8988T (cell line): ENCODE measurements around the gene GEMIN4.
"Not testable (repeated sequence)": the region's sequence is repeated elsewhere in the genome, so short reads cannot be mapped to it uniquely, and the experiment has no call there.

Experiments used
- DNase-seq: peaks from one replicate; pipeline ENCODE4 v3.0.0; 2011

The GEMIN4 gene

DNA sequence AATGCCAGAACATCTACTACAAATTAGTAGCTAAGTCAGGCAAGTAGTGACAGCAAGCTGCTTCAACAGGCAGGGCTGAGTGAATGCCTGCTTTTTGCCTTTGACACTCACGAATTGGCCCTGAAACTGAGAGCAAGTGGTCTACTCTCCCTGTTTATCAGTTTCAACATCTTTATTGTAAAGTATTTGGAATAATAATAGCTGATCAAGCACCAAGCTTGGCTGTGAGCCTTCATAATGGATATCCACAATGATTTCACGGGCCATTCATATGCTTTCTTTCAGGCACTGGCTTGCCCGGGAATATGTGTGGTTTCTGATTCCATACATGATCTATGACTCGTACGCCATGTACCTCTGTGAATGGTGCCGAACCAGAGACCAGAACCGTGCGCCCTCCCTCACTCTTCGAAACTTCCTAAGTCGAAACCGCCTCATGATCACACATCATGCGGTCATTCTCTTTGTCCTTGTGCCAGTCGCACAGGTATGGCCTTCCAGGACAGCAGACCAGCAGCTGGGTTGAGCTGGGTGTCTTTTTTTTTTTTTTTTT, 14.4 kb downstream of the GEMIN4 start:
- no peak for DNase-seq

DNA sequence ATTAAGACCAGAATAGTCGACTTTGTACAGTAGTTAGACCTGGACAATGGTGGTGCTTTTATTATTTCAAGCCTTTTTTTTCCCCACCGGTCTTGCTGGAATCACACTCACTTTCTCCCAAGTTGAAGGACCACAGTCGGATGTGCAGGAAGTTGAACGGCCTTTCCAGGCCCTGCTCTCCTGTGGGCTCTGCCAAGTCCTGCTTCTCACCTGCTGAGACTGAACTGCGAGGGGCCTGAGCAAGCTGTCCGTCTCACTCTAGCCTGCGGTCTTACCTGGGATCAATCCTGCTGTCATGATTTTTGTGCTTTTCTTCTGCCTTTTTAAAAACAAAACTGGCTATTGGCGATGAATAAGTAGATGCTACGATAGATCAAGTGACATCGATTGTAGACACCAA, 18.3 kb downstream of the GEMIN4 start:
- DNase-seq = no peak

DNA sequence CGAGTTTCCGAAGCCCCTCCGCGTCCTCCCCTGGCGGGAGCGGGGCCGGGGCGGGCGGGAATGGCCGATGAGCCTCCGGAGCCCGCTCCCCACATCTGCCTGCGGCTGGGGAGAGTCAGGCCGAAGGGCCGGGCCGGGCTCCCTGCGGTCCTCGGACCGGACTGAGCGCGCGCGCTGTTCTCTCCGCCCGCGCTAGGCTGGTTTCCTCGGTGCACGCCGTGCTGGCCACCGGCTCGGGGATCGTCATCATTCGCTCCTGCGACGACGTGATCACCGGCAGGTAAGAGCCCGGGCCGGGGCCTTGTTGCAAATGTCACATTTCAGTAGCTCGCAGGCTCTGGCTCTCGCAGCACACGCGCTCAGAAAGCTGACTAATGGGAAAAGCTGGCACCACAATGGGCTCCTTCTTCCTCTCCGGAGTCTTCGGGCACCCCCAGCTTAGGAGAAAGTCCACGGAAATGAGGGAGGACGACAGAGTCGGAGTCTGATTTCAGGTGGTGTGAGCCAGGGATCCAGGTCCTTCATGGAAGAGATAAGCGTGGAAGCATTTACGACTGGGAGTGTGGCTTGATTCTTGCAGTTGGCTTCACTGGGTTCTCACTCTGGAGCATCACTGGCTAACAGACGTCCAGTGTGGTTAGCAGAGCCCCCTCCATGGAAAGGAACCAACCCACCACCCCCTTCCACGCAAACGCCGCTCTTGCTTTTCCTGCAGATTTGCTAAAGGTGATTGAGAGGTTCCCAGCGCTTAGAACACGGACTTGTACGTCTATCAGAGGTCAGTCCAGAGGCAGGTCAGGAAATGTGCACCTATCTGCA, 19.0 kb downstream of the GEMIN4 start:
- no peak for DNase-seq

GRCh38 chr17:732067-732901, 19.8 kb downstream of the GEMIN4 start, which contains the start of gene TLCD3A:
TSS of gene TLCD3A (plus strand) at chr17:732596. CDS start at chr17:732648, 52 bp downstream.
- DNase-seq = peak; percentile 71

DNA sequence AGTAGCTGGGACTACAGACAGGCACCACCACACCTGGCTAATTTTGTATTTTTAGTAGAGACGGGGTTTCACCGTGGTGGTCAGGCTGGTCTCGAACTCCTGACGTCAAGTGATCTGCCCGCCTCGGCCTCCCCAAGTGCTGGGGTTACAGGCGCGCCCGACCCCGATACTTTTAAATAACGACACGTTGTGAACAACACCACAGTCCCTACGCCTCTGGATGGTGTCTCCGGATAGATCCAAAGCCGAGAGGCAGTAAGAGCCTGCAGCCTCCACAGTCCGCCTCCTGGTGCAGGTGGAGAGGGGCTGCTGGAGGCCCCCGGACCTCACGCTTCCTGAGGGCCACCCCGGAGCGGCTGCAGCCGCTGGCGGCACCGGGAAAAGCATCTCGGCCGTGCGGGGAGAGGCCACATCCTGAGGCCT, 20.4 kb downstream of the GEMIN4 start:
- no peak for DNase-seq

GRCh38 chr17:728911-729310, 23.2 kb downstream of the GEMIN4 start:
- DNase-seq = no peak

DNA sequence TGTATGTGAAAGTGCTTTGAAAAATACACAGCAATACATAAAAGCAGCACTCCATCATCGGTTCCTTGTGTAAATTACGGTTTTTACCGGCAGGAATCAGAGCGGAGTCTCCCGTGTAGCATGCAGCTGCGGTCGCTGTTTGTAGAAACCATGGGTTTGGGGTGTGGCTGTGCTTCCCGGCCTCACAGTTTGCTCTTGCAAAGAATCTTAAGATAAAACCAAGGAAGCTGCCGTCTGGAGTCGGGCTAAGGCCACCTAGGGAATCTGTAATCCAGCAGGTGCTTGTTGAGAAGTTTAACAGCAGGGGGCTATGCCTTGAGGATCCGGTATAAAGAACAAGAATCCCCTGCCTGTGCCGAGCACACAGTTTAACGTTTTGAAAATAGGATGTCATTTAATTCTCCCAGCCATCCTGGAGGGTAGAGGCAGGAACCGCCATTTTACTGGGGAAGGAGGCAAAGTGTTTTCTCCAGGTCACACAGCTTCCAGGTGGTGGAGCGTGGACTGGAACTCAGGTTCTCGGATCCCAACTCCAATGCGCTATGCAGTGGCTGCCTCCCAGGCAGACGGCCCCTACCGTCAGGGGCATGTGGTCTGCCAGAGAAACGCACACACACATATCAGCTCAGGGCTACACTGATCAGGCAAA, 25.7 kb downstream of the GEMIN4 start:
- DNase-seq = no peak

GRCh38 chr17:725746-726145, 26.3 kb downstream of the GEMIN4 start:
- no peak for DNase-seq

DNA sequence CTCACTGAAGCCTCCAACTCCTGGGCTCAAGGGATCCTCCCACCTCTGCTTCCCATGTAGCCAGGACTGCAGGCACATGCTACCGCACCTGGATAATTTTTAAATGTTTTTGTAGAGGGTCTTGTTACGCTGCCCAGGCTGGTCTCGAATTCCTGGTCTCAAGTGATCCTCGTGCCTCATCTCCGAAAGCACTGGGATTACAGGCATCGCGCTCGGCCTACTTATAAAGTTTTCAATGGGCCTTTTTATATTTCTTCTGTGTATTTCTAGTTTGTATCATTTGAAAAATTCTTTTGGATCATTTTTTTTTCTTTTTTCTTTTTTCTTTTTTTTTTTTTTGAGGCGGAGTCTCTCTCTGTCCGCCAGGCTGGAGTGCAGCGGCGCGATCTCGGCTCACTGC, 27.0 kb downstream of the GEMIN4 start:
- no peak for DNase-seq

DNA sequence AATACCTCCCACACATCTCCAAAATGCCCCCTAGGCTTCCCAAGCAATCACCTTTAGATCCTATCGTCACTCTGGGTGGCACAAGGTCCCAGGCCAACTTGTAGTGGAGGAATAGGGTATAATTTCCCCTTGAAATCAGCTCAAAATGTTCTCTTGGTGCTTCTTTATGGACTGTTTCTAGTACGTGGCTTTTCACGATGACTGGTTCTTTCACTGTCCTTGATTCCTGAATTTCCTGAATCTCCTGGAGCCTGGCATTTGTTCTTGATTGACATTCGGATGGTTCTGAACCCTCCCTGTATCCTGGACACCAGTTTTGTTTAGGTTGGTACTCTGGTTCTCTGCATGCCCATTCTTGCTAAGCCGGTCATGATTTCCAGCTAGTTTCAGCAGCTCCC, 30.5 kb downstream of the GEMIN4 start:
- DNase-seq = no peak

GRCh38 chr17:720706-721539, 31.1 kb downstream of the GEMIN4 start:
- DNase-seq = no peak

- DNase-seq = no peak
Measured at GRCh38 chr17:718075-718474, 34.0 kb downstream of the GEMIN4 start.

DNA sequence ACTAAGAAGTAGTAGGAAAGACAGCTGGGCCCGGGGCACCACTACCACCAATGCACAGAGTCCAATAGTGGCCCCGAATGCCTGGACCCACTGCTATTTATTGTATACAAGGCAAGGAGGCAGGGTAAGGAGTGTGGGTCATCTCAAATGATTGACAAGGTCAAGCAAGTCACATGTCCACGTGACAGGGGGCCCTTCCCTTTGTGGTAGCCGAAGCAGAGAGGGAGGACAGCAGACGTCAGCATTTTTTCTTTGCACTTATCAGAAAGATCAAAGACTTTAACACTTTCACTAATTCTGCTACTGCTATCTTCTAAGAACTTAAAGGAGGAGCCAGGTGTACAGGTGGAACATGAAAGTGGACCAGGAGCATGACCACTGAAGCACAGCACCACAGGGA, 43.9 kb downstream of the GEMIN4 start:
- DNase-seq = no peak

- no peak for DNase-seq
Measured at GRCh38 chr17:705863-706262, 46.2 kb downstream of the GEMIN4 start.

DNA sequence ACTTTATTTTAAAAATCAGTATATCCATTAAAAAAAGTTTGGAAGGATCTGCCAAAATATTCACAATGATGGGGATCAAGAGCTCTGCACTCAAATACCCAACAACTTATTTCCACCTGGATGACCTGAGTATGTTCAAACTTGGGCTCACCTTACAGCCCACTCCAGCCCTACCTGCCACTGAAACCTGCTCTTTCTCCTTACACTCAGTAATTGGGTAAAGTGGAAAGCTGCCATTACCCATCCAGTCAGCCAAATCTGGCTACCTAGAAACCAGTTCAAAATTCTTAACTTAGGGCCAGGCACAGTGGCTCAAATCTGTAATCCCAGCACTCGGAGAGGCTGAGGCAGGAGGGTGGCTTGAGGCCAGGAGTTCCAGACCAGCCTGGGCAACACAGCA, 47.1 kb downstream of the GEMIN4 start:
- DNase-seq = no peak

DNA sequence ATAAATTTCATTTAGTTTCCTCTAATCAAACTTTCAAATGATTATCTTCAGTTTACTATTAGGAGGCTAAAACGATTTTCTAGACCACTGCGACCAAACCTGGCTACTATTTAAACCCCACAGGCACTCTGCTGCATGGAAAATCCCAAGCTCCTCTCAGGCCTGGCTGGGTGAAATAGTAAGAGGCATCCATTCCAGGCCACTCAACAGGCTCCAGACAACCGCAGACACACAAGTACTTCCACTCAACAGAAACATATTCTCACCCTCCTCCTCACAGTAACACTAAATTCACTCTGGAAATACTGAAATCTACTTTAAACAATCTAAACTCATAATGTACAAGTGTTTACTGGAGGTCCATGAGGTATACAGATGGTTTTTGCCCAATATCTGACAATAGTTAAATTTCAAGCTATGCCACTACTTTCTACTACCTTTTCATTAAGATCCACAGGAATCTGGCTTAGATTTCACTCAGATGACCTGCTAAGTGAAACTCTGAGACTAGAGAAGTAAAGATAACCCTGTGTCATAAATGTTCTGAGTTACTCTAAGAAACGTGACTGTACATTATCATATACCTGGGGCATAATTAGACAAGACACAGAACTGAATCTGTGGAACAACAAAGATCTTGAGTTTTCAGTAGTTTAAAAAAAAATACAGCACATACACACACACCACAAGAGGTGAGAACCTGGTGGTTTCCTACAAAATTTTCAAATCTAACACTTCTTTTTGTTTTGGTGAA, 47.8 kb downstream of the GEMIN4 start:
- no peak for DNase-seq

- no peak for DNase-seq
Measured at GRCh38 chr17:703081-703875, 48.8 kb downstream of the GEMIN4 start.

DNA sequence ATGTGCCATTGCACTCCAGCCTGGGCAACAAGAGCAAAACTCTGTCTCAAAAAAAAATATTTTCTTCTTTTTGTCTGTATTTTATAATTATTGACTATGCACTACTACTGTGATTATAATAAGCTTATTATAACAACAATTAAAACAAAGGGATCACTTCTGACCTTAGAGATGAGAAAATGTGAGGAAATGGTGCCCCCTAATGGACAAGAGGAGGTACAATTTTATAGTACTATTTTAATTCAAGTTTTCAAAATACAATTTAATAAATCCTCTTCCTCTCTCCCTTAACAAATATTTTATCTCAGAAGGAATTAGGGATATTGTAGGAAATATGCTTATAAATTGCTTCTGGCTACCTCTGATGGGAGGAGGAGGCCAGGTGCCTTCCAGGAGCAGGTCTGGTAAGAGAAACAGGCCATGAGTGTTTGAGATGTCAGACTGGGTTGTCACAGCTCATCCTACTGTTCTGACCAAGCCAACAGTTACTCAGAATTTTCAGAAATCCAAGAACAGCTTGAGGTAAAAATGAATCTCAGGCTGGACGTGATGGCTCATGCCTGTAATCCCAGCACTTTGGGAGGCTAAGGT, 51.5 kb downstream of the GEMIN4 start:
- DNase-seq = no peak

GRCh38 chr17:699345-699744, 52.7 kb downstream of the GEMIN4 start:
- no peak for DNase-seq

- not testable (repeated sequence) for DNase-seq
Measured at GRCh38 chr17:698096-698495, 54.0 kb downstream of the GEMIN4 start.
